MM.1S (cell line): ENCODE results near the gene CNOT10.

Experiments used
- DNase-seq: peaks from one replicate; pipeline ENCODE4 v3.0.0-alpha.2; 2015
- H2AFZ ChIP-seq: fragments of 300-600 bp; sonication (generic); 2 replicates; pipeline ENCODE4 v1.6.0; 2016; ENCODE audit warnings: antibody characterized with exemption, low read length
- H3F3A ChIP-seq: fragments of 300-600 bp; sonication (generic); 2 replicates; pipeline ENCODE4 v1.6.1; 2016; ENCODE audit warnings: mild to moderate bottlenecking, antibody characterized with exemption, low read length, moderate library complexity, mixed read lengths; ENCODE audit not compliant: insufficient read depth
- H3K27ac ChIP-seq: fragments of 300-600 bp; sonication (generic); 2 replicates; pipeline ENCODE4 v1.5.1; 2016; ENCODE audit warnings: mild to moderate bottlenecking, low read length
- H3K27me3 ChIP-seq: fragments of 300-600 bp; sonication (generic); replicated peaks from 2 replicates; pipeline ENCODE4 v1.6.0; 2016; ENCODE audit warnings: low read length; ENCODE audit not compliant: insufficient read depth
- H3K36me3 ChIP-seq: fragments of 300-600 bp; sonication (generic); replicated peaks from 2 replicates; pipeline ENCODE4 v1.6.1; 2016; ENCODE audit warnings: mild to moderate bottlenecking, low read length, mixed read lengths; ENCODE audit not compliant: insufficient read depth
- H3K4me1 ChIP-seq: fragments of 300-600 bp; sonication (generic); 2 replicates; pipeline ENCODE4 v1.6.1; 2016; ENCODE audit warnings: low read length, mixed read lengths
- H3K4me2 ChIP-seq: fragments of 300-600 bp; sonication (generic); 2 replicates; pipeline ENCODE4 v1.6.0; 2016; ENCODE audit warnings: low read depth, low read length
- H3K4me3 ChIP-seq: fragments of 300-600 bp; sonication (generic); 2 replicates; pipeline ENCODE4 v1.5.1; 2016; ENCODE audit warnings: low read length, mixed read lengths
- H3K79me2 ChIP-seq: fragments of 300-600 bp; sonication (generic); 2 replicates; pipeline ENCODE4 v1.6.1; 2016; ENCODE audit warnings: mixed run types, low read length, mixed read lengths
- H3K9ac ChIP-seq: fragments of 300-600 bp; sonication (generic); 2 replicates; pipeline ENCODE4 v1.6.1; 2016; ENCODE audit warnings: low read length, mixed read lengths
- H3K9me2 ChIP-seq: fragments of 300-600 bp; sonication (generic); replicated peaks from 2 replicates; pipeline ENCODE4 v1.6.1; 2016; ENCODE audit warnings: mild to moderate bottlenecking, low read length, mixed read lengths; ENCODE audit not compliant: insufficient read depth
- H3K9me3 ChIP-seq: fragments of 300-600 bp; sonication (generic); replicated peaks from 2 replicates; pipeline ENCODE4 v1.6.1; 2016; ENCODE audit warnings: mild to moderate bottlenecking, low read length, mixed read lengths; ENCODE audit not compliant: insufficient read depth
- H4K20me1 ChIP-seq: fragments of 300-600 bp; sonication (generic); 2 replicates; pipeline ENCODE4 v1.6.1; 2016; ENCODE audit warnings: mild to moderate bottlenecking, low read length, moderate library complexity, mixed read lengths; ENCODE audit not compliant: insufficient read depth
- CTCF ChIP-seq: fragments of 300-600 bp; sonication (generic); IDR thresholded peaks from 2 replicates; pipeline ENCODE4 v1.5.1; 2016; ENCODE audit warnings: antibody characterized with exemption, low read length, mixed read lengths
- EZH2 ChIP-seq: fragments of 300-600 bp; sonication (generic); optimal IDR thresholded peaks from 2 replicates; pipeline ENCODE3; 2017; ENCODE audit warnings: low read depth, mild to moderate bottlenecking, antibody characterized with exemption, low read length, mixed read lengths
- EZH2phosphoT487 ChIP-seq: fragments of 300-600 bp; sonication (generic); IDR thresholded peaks from 2 replicates; pipeline ENCODE4 v1.6.1; 2018; ENCODE audit warnings: antibody characterized with exemption, low read length

Gene CNOT10

GRCh38 chr3:32822609-32823498 lies 137.9 kb downstream of the CNOT10 start:
- TF ChIP-seq EZH2phosphoT487 (no peak), EZH2 (no peak), CTCF (no peak)
- H3K9me2 ChIP-seq, result no peaks in the 10 kb centered on the region
- no peaks in the 10 kb centered on the region for H3F3A ChIP-seq
- H2AFZ ChIP-seq, result no peak overlapping the region
- H3K27ac ChIP-seq, result no peak overlapping the region
- no peak overlapping the region for H3K4me3 ChIP-seq
- H4K20me1 ChIP-seq, result no peaks in the 10 kb centered on the region
- no peak overlapping the region for H3K9ac ChIP-seq
- no peaks in the 10 kb centered on the region for H3K9me3 ChIP-seq
- no peak overlapping the region for H3K4me2 ChIP-seq
- no peaks in the 10 kb centered on the region for H3K27me3 ChIP-seq
- H3K36me3 ChIP-seq, result no peaks in the 10 kb centered on the region
- no peak for DNase-seq
- H3K4me1 ChIP-seq, result no peaks in the 10 kb centered on the region
- H3K79me2 ChIP-seq, result no peaks in the 10 kb centered on the region
